ENCODE measurements around the gene TM9SF3.

The TM9SF3 gene

GRCh38 chr10:96586419-96587263 is at the start of gene TM9SF3:
TM9SF3 (minus strand) TSS chr10:96587012; CDS start chr10:96586835, 177 bp downstream.
- DNase-seq (ENCODE audit: low read depth), result no peak
- TF ChIP-seq CTCF (conservative IDR thresholded peaks at IDR 0.05; ENCODE audit: low read depth, low read length), result no peak
- peak within 1 kb of the TSS; percentile 92 for H3K4me3 ChIP-seq (ENCODE audit: low read length)

GRCh38 chr10:96636551-96636950 is 49.7 kb upstream of the TM9SF3 start:
- no peak for TF ChIP-seq CTCF (conservative IDR thresholded peaks at IDR 0.05; ENCODE audit: low read depth, low read length)
- DNase-seq (ENCODE audit: low read depth), result no peak
- H3K4me3 ChIP-seq (ENCODE audit: low read length), result no peak overlapping the region

- H3K4me3 ChIP-seq (ENCODE audit: low read length), result no peak overlapping the region
- DNase-seq (ENCODE audit: low read depth), result no peak
- TF ChIP-seq CTCF (conservative IDR thresholded peaks at IDR 0.05; ENCODE audit: low read depth, low read length), result no peak
These were observed 46.3 kb upstream of the TM9SF3 start for GRCh38 chr10:96632974-96633710.

- no peak for DNase-seq (ENCODE audit: low read depth)
These were observed 40.5 kb upstream of the TM9SF3 start for GRCh38 chr10:96627292-96627691.

GRCh38 chr10:96626795-96627194 is 40.0 kb upstream of the TM9SF3 start:
- TF ChIP-seq CTCF (conservative IDR thresholded peaks at IDR 0.05; ENCODE audit: low read depth, low read length), result peak; percentile 26
- DNase-seq (ENCODE audit: low read depth), result no peak
- H3K4me3 ChIP-seq (ENCODE audit: low read length), result no peak overlapping the region

More at GRCh38 chr10:96627292-96627691, 40.5 kb upstream of the TM9SF3 start:
- H3K4me3 ChIP-seq (ENCODE audit: low read length), result no peak overlapping the region
- no peak for TF ChIP-seq CTCF (conservative IDR thresholded peaks at IDR 0.05; ENCODE audit: low read depth, low read length)

- TF ChIP-seq CTCF (conservative IDR thresholded peaks at IDR 0.05; ENCODE audit: low read depth, low read length), result no peak
- DNase-seq (ENCODE audit: low read depth), result no peak
- no peak overlapping the region for H3K4me3 ChIP-seq (ENCODE audit: low read length)
These were observed 38.4 kb upstream of the TM9SF3 start for GRCh38 chr10:96625173-96625572.
